Femur (tissue), 1 donor: ENCODE results near the gene RPS15.
A peak's percentile ranks its signal among the peaks of the same experiment; 100 is the strongest.
"Not testable (repeated sequence)": the region's sequence is repeated elsewhere in the genome, so short reads cannot be mapped to it uniquely, and the experiment has no call there.

Experiments
- DNase-seq: peaks from one replicate; pipeline ENCODE4 v3.0.0-alpha.2; 2017

RPS15 gene

DNA sequence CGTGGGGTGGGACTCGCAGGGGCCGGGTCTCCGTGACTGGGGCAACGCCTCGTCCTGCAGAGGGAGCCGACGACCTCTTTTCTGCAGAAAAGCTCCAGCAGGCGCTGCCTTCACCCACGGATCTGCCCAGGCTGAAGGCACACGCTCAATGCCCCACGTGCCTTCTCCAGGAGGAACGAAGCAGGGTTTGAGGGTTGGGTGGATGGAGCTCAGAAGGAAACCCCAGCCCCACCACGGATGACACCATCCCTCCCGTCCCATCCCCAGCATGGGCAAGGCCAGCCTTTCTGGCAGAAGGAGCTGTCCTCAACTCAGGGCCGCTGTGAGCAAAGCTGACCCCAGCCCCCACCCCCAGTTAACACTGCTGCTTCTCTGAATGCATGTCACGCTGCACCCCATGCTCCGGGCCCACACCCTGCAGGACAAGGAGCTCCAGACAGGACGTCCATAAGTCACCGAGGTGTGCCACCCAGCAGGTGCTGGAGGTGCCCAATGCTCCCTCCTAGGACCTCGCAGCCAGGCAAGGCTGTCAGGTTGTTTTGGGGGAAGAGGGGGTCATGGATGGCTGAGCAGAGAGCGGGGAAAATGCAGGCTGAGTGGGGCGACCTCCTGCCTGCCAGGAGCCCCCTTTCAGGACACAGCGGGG, 33.4 kb downstream of the RPS15 start:
- no peak for DNase-seq

DNA sequence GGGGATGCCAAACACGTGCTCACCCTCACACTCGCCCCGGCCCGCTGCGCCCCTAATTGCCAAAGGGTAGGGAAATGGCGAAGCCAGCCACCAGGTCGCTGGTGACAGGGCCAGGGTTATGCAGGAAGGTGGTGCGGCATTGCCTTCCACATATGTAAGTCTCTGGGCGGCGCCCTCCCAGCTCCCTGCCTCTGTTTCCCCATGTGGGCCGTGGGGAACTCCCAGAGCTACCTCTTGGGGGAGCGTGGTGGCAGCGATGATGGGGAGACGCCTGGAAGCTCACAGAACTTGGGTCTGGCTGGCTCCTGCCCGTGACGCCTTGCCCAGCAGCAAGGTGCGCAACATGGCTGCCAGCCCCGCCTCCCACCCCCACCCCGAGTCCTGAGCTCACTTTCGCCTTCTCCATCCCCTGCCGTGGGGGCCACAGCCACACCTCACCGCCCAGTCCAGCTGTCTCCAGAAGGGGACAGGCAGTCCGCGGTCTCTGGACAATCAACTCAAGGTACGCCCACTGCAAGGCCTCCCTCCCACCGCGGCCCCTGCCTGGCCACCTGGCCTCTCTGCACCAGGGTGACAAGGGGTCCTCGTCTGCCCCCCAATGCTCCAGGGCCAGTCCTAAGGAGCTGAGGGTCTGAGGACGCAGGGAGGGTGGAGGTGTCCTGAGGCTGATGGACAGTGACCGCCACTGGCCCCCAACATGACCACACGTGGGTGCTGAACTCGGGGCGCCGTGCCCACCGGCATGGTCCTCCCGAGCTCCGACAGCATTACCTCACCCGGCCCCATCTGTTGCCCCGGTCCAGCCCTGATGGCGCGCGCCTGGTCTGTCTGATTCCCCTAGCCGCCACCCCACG, 34.3 kb downstream of the RPS15 start:
- no peak for DNase-seq

DNA sequence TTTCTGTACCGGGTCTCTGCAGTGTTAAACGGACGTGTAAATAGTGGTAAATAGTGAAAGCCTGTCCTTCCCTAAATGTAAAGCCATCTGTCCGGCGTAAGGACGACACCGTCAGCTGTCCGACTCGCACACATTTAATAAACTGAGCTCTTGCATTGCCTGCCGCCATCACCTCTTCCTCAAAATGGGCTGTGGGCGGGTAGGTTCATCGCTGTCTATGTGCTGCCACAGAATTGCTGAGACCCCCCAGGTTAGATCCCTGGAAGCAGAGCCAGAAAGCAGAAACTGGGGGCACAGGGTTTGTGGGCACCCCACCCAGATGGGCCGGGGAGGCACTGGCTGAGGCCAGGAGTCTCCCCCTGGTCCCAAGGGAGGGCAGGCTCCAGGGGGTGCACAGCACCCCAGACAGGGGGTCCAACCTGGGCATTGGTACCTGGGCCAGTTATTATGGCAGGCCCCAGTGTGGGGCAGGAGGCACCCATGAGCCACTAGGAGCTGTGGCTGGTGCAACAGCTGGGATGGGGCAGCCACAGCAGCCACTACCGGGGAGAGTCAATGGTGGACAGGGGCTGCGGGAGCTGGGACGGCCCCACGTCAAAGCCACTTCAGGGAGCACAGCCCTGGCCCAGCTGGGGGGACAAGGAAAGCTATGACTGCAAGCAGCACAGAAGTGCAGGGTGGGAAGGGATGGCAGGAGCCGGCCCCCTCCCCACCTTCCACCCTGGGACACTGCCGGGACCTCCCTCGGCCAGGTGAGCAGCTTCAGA, 35.1 kb downstream of the RPS15 start:
- no peak for DNase-seq

GRCh38 chr19:1474011-1474764, 36.0 kb downstream of the RPS15 start:
- no peak for DNase-seq

GRCh38 chr19:1474765-1475351, 36.7 kb downstream of the RPS15 start:
- DNase-seq = no peak

- no peak for DNase-seq
Measured at GRCh38 chr19:1475751-1476437, 37.7 kb downstream of the RPS15 start.

- DNase-seq = not testable (repeated sequence)
Measured at GRCh38 chr19:1477056-1477455, 38.9 kb downstream of the RPS15 start.

DNA sequence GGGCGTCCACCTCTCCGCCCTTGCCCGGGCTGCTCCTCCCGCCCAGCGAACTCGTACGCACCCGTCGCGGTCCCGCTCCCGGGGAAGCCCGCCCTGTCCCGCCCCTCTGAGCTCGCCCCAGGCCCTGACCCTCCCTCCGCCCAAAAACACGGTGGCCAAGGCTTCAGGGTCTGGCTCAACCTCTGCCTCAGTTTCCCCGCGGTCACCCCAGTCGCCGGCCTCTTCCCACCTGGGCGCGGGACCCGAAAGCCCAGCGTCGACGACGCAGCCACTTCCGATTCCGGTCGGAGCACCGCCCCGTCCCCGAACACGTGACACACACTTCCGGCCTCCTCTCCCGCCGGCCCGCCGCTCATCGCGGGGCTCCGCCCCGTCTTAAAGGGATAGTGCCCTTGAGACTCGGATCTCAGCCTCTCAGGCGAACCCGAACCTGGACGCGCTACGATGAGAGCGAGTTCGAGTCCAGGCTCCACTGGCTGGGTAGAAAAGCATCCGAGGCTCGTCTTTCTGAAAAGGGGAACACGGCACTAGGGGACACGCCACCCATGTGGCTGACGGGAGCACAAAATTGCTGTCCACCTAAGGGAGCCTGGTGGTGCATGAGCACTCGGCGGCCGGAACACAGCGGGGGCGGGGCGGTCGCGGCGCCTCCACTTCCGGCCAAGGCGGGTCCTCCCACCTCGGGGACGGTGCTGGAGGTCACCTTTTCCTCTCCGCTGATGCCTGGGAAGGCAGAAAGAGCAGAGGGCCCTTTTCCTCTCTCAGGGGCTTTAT, 40.9 kb downstream of the RPS15 start, which contains the start of gene C19orf25:
C19orf25 (minus strand) TSS at position 282 of the 774 bp plus-strand sequence. CDS start 312 bp downstream, outside the sequence.
- peak; percentile 96 for DNase-seq

- DNase-seq = no peak
Measured at GRCh38 chr19:1481224-1481892, 43.2 kb downstream of the RPS15 start.

- peak; percentile 20 for DNase-seq
Measured at GRCh38 chr19:1481893-1482360, 43.7 kb downstream of the RPS15 start.

GRCh38 chr19:1482361-1483130, 44.4 kb downstream of the RPS15 start:
- DNase-seq = no peak

DNA sequence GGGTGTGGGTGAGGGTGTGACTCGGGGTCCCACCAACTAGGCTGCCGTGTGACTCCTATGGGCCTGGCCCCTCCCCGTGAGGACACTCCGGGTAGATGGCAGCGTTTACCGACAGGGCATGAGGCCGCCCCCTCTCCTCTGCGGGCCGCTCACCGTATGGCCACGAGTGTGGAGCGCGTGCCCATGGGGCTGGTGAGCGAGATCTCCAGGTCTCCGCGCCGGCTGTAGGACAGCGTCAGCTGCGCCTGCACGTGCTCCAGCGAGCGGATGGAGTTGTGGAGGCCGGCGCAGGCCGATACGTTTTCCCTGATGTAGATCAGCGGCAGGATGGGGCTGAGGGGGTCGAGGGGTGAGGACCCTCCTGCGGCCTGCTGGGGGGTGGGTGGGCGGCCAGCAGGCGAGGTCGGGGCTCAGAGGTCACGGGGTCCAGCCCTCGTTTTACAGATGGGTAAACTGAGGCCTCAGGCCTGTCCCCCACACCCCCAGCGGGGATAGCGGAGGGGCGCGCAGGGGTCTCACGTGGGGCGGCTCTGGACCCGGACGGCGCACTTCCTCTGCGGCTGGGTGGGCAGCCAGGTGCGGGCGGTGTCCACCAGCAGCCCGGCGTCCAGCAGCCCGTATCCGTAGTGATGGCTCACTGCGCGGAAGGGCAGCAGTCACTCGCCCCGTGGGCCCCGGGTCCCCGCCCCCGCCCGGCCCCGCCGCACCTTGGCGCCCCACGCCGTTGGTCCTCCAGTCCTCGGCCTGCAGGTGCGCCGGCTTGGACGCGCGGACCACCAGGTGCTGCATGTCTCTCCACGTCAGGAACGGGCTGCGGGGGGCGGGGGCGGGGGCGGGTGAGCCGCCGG, 45.2 kb downstream of the RPS15 start:
- no peak for DNase-seq

DNA sequence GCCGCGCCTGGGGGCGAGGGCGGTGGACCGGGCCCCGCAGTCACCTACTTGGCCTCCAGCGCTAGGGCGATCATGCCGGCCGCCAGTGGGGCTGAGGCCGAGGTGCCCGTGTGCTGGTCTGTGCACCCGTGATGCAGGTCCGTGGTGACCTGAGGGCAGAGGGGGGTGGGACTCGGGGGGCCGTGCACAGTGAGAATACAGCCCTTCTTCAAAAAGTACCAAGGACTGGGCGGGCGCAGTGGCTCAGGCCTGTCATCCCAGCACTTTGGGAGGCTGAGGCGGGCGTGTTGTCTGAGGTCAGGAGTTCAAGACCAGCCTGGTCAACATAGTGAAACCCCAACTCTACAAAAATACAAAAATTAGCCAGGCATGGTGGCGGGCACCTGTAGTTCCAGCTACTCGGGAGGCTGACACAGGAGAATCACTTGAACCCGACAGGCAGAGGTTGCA, 45.8 kb downstream of the RPS15 start:
- no peak for DNase-seq

DNA sequence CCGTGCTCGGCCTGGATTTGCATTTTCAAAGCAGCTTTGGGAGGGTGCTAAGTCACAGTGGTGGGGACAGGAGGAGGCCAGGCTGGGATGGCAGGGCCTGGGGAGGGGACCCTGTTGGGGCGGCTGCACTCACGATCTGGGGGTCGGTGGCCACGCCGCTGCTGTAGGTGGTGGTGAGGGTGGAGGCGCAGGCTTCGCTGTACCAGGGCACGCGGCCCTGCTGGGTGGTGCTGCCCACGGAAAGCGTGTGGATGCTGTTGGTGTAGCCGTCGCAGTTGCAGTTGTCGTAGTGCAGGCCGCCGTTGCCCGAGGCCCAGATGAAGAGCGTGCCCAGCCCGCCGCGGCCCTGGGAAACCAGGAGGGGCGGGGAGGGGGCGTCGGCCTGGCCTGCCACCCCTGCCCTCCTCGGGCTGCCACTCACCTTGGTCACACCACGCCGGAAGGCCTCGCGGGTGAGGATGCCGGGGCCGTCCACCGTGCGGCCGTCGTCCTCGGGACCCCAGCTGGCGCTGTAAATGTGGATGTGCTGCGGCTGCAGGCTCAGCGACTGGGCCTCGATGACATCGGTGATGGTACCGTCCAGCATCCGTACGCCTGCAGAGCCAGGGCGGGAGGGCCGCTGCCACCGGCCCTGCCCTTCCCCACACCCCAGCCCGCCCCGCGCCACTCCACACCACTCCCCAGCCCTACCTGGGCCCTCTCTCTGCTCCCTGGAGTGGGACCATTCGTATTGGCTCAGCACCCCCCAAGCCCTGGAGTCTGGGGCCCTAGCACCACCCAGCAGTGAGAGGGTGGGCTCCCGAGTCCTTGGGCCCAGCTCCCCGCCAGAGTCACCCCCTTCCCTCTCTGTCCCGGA, 48.8 kb downstream of the RPS15 start:
- DNase-seq = no peak

DNA sequence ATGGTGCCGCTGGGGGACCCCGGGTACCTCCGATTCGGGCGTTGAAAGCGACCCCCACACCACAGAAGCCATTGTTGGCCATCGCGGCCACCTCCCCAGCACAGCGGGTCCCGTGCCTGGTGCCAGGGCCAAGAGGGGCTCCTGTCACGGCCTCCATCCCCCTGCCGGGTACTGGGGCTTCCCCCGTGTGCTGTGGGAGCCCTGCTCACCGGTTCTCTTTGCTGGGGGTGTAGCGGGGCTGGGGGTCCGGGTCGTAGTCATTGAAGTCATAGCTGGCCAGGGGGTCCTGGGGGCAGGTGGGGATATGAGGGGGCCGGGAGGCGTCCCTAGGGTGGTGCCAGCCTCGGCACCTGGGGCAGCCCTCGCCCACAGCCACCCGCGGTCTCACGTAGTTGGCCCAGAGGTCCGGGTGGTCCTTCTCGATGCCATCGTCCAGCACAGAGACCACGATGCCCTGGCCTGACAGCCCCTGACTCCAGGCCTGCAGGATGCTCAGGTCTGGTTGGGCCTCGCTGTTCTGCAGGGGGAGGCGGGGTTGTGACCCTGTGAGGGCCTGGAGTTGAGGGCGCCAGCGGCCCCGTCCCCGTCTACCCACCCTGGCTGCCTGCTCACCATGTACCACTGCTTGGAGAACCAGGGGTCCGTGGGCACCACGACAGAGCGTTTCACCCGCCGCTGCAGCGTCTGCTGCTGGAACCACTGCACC, 49.5 kb downstream of the RPS15 start:
- no peak for DNase-seq

GRCh38 chr19:1488282-1488601, 50.0 kb downstream of the RPS15 start:
- DNase-seq = peak; percentile 29
